Measurements from ENCODE around the gene FXYD2.

- TF ChIP-seq POLR2A (IDR thresholded peaks at IDR 0.05; ENCODE audit: low read depth, low read length) (no peak), POLR2AphosphoS5 (IDR thresholded peaks at IDR 0.05; ENCODE audit: low read depth, low read length) (no peak), TAF1 (IDR thresholded peaks at IDR 0.05; ENCODE audit: borderline replicate concordance, low read depth, low read length) (no peak)
These were observed 17.0 kb upstream of the FXYD2 start for GRCh38 chr11:117841551-117842031.
